GM12878 (cell line): ENCODE results near the gene DEPDC1B.

ENCODE experiments used
- EP300 ChIP-seq, 2 experiments: fragments of 150-350 bp in 1 of 2; IDR thresholded peaks; 2 replicates each; pipeline ENCODE4 v1.6.1; 2011 to 2012; ENCODE audit warnings: low read depth in 2 of 2, low read length in 2 of 2, borderline replicate concordance in 1 of 2, improper control_type of control experiment in 1 of 2, inconsistent platforms in 1 of 2; ENCODE audit not compliant: control insufficient read depth in 1 of 2
- JUNB ChIP-seq: IDR thresholded peaks from 2 replicates; pipeline ENCODE4 v1.6.1; 2016; ENCODE audit warnings: antibody characterized with exemption, mild to moderate bottlenecking
- MYC ChIP-seq: IDR thresholded peaks from 2 replicates; pipeline ENCODE4 v1.6.1; 2011; ENCODE audit warnings: mild to moderate bottlenecking, low read length, moderate library complexity, inconsistent platforms; ENCODE audit not compliant: insufficient read depth, insufficient replicate concordance, insufficient read length, severe bottlenecking
- POLR2A ChIP-seq: IDR thresholded peaks from 2 replicates; pipeline ENCODE4 v1.6.1; 2011; ENCODE audit warnings: low read depth, mild to moderate bottlenecking, low read length
- RFX5 ChIP-seq: IDR thresholded peaks from 2 replicates; pipeline ENCODE4 v1.6.1; 2011; ENCODE audit warnings: low read depth, low read length, improper control_type of control experiment
- SMAD1 ChIP-seq: fragments of 450-650 bp; IDR thresholded peaks from 2 replicates; pipeline ENCODE4 v1.6.1; 2018; ENCODE audit warnings: mild to moderate bottlenecking, low read depth; ENCODE audit not compliant: partially characterized antibody
- YBX1 ChIP-seq: fragments of 450-650 bp; IDR thresholded peaks from 2 replicates; pipeline ENCODE4 v1.6.1; 2016; ENCODE audit warnings: antibody characterized with exemption
- TF ChIP-seq, protein P1 (sequence below): IDR thresholded peaks from 2 replicates; pipeline ENCODE4 v1.6.1; 2012; ENCODE audit warnings: mild to moderate bottlenecking, low read depth, low read length
- TF ChIP-seq, protein P2 (sequence below), 3 experiments: IDR thresholded peaks in 2 of 3; conservative IDR thresholded peaks in 1 of 3; 2 replicates each; pipeline ENCODE4 v1.5.1; 2011; ENCODE audit warnings: low read depth in 3 of 3, low read length in 3 of 3, mild to moderate bottlenecking in 3 of 3, control low read depth in 2 of 3, moderate library complexity in 2 of 3, inconsistent platforms in 1 of 3, mixed read lengths in 1 of 3; ENCODE audit not compliant: control insufficient read depth in 2 of 3, insufficient read depth in 1 of 3; ENCODE audit errors: extremely low read depth in 1 of 3

GRCh38 chr5:60727033-60727679 is 27.2 kb upstream of the DEPDC1B start:
- TF ChIP-seq YBX1 (no peak), MYC (no peak), EP300 (IDR thresholded peaks at IDR 0.05; ENCODE audit: borderline replicate concordance in 1 of 2, control insufficient read depth in 1 of 2, low read depth in 2 of 2, low read length in 2 of 2) (no peak), SMAD1 (no peak), RFX5 (no peak), JUNB (no peak), POLR2A (no peak)
- TF ChIP-seq, protein P1, sequence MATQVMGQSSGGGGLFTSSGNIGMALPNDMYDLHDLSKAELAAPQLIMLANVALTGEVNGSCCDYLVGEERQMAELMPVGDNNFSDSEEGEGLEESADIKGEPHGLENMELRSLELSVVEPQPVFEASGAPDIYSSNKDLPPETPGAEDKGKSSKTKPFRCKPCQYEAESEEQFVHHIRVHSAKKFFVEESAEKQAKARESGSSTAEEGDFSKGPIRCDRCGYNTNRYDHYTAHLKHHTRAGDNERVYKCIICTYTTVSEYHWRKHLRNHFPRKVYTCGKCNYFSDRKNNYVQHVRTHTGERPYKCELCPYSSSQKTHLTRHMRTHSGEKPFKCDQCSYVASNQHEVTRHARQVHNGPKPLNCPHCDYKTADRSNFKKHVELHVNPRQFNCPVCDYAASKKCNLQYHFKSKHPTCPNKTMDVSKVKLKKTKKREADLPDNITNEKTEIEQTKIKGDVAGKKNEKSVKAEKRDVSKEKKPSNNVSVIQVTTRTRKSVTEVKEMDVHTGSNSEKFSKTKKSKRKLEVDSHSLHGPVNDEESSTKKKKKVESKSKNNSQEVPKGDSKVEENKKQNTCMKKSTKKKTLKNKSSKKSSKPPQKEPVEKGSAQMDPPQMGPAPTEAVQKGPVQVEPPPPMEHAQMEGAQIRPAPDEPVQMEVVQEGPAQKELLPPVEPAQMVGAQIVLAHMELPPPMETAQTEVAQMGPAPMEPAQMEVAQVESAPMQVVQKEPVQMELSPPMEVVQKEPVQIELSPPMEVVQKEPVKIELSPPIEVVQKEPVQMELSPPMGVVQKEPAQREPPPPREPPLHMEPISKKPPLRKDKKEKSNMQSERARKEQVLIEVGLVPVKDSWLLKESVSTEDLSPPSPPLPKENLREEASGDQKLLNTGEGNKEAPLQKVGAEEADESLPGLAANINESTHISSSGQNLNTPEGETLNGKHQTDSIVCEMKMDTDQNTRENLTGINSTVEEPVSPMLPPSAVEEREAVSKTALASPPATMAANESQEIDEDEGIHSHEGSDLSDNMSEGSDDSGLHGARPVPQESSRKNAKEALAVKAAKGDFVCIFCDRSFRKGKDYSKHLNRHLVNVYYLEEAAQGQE: no peak
- TF ChIP-seq, protein P2, sequence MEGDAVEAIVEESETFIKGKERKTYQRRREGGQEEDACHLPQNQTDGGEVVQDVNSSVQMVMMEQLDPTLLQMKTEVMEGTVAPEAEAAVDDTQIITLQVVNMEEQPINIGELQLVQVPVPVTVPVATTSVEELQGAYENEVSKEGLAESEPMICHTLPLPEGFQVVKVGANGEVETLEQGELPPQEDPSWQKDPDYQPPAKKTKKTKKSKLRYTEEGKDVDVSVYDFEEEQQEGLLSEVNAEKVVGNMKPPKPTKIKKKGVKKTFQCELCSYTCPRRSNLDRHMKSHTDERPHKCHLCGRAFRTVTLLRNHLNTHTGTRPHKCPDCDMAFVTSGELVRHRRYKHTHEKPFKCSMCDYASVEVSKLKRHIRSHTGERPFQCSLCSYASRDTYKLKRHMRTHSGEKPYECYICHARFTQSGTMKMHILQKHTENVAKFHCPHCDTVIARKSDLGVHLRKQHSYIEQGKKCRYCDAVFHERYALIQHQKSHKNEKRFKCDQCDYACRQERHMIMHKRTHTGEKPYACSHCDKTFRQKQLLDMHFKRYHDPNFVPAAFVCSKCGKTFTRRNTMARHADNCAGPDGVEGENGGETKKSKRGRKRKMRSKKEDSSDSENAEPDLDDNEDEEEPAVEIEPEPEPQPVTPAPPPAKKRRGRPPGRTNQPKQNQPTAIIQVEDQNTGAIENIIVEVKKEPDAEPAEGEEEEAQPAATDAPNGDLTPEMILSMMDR (IDR thresholded peaks at IDR 0.05 in 2 of 3, conservative IDR thresholded peaks at IDR 0.05 in 1 of 3; ENCODE audit: control insufficient read depth in 2 of 3, extremely low read depth in 1 of 3, insufficient read depth in 1 of 3, low read depth in 3 of 3, low read length in 3 of 3): no peak
